IMR-90 (cell line): ENCODE measurements around the gene ESYT1.

ENCODE experiments used
- CEBPB ChIP-seq: IDR thresholded peaks from 2 replicates; pipeline ENCODE4 v1.6.1; 2012; ENCODE audit warnings: low read depth, low read length, improper control_type of control experiment
- CTCF ChIP-seq: conservative IDR thresholded peaks from 2 replicates; pipeline ENCODE4 v1.5.1; 2012; ENCODE audit warnings: mild to moderate bottlenecking, low read depth, low read length, improper control_type of control experiment
- FOS ChIP-seq: fragments of 150-350 bp; IDR thresholded peaks from 2 replicates; pipeline ENCODE4 v1.6.1; 2016; ENCODE audit warnings: low read depth, low read length
- POLR2A ChIP-seq: IDR thresholded peaks from 2 replicates; pipeline ENCODE4 v1.6.1; 2012; ENCODE audit warnings: mild to moderate bottlenecking, low read depth, low read length
- RAD21 ChIP-seq: IDR thresholded peaks from 2 replicates; pipeline ENCODE4 v1.6.1; 2012; ENCODE audit warnings: low read length, improper control_type of control experiment
- TF ChIP-seq, protein P1 (sequence below): fragments of 150-350 bp; IDR thresholded peaks from 2 replicates; pipeline ENCODE4 v1.6.1; 2017; ENCODE audit warnings: mild to moderate bottlenecking, antibody characterized with exemption, low read length, low read depth

DNA sequence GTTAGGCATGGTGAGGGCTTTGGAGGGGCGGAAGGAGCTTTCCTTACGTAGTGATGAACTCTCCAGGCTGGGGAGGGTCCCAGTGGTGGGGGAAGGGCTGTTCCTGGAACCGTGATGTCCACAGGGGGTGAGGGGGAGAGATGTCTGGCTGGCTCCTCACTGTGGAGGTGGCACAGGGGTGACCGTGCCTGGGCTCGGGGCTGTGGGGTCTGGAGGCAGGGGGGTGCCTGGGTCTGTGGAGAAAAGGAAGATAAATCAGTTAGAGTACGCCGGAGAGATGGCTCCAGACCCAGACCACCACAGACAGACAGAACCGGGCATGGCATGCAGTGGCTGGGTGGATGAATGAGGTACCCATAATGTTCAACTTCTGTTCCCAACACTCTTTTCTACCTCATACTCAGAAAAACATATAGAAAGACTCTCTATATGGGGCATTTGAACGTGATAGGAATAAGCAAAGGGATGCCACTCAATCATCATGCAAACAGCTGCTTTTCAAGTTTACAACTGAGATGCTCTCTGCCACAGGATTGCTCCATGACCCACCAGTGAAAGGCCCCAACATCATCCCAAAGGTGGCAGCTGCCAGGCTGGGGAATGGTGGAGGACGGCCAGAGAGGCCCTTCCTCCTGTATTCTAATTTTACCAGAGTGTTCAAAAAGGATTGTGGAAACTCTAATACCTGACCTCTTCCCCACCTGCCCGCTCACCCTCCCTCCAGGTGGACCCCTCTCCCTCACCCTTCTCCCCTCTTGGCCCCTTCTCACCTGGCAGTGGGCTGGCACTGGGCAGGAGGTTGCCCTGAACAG lies 35.7 kb downstream of the ESYT1 start:
- TF ChIP-seq CTCF, result no peak
- no peak for TF ChIP-seq RAD21
- TF ChIP-seq POLR2A, result peak; percentile 43
- TF ChIP-seq, protein P1, sequence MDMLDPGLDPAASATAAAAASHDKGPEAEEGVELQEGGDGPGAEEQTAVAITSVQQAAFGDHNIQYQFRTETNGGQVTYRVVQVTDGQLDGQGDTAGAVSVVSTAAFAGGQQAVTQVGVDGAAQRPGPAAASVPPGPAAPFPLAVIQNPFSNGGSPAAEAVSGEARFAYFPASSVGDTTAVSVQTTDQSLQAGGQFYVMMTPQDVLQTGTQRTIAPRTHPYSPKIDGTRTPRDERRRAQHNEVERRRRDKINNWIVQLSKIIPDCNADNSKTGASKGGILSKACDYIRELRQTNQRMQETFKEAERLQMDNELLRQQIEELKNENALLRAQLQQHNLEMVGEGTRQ, result no peak
- no peak for TF ChIP-seq FOS
- no peak for TF ChIP-seq CEBPB
